Activated CD4-positive, alpha-beta T cell treated with anti-CD3 and anti-CD28 coated beads, Interleukin-2, Interleukin-4, amounts not matched to agents 100 ng/mL and 50 ng/mL, durations not matched to agents 16 hours and 8 hours (primary cell): ENCODE results near the gene KLK8.
A peak's percentile ranks its signal among the peaks of the same experiment; 100 is the strongest.

Experiments used
- DNase-seq: peaks from one replicate; pipeline ENCODE4 v3.0.0-alpha.2; 2020; ENCODE audit warnings: low spot score

Gene KLK8, protein sequence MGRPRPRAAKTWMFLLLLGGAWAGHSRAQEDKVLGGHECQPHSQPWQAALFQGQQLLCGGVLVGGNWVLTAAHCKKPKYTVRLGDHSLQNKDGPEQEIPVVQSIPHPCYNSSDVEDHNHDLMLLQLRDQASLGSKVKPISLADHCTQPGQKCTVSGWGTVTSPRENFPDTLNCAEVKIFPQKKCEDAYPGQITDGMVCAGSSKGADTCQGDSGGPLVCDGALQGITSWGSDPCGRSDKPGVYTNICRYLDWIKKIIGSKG

DNA sequence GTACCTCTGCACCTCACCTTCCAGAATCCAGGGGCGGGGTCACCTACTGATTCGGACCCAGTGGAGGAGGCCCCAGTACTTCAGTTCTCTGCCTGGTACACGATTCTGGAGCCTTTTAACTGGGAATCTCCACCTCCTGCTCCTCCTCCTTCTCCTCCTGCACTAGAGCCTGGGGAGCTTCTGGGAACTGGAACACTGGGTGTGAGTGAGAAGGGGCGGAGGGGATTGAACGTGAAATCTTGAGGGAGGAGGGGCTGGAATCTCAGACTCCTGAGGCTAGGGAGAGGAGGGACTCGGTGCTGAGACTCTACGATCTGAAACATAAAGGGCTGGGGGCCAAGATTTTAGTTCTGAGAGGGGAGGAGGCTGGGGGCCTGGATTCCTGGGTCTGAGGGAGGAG, at the start of gene KLK8:
Gene KLK8 (minus strand): TSS at position 90 of the 400 bp plus-strand sequence. CDS start 437 bp downstream, outside the sequence.
- DNase-seq = no peak

DNA sequence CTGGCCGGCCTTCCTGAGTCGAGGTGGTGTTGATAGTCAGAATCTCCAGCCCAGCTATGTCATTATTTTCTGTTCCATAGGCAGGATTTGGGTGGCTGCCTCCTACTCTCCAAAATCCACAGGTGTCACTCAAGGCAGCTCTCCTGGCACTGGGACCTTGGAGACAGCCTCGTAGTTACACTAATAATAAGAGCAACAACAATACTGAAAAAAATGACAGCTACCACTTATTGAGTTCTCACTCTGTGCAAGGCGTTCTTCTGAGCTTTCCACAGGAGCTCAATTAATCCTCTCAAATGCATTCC, 45.6 kb upstream of the KLK8 start:
- DNase-seq = no peak

DNA sequence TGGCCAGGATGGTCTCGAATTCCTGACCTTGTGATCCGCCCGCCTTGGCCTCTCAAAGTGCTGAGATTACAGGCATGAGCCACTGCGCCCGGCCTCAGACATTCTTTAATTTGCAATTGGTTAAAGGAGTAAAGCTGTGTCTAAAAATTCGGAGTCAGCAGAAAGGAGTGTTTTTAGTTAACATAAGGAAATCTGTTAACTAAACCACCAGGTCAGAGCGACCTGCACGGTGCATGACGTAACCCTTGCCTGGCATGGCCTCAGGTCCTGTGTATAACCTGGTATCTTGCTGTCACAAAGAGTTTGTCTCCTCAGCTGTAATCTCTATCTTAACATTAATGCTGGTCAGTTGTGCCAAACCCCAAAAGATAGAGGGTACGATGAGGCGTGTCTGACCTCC, 42.9 kb upstream of the KLK8 start:
- no peak for DNase-seq

DNA sequence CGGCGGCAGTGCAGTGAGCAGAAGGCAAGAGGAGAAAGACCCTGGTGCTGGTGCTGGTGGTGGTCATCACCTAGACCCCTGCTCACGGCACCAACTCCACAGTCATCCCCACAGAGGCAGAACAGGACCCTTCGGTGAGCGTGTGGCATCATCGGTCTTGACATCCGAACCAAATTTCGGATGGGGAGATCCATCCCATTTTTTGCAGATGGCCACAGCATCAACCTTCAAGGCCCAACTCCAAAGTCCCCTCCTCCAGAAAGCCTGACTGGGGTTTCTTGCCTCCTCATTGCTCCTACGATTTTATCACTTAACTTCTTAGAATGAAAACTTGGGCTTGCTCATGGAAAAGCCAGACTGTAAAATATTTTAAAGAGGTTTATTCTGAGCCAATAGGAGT, 42.1 kb upstream of the KLK8 start:
- no peak for DNase-seq

DNA sequence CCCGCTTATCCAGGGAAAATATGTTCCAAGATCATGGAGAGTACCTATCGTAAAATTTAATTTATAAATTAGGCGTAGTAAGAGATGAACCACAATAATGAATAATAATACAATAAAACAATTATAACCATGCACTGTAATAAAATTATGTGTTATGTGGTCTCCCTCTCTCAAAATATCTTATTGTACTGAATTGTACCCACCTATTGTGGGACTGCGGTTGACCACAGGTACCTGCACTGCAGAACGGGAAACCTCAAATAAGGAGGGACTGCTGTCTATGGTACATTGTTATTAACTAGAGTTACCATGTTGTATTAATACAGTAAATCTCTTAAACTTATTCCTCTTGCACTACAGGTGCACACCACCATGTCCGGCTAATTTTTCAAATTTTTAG, 38.7 kb upstream of the KLK8 start:
- DNase-seq = no peak

DNA sequence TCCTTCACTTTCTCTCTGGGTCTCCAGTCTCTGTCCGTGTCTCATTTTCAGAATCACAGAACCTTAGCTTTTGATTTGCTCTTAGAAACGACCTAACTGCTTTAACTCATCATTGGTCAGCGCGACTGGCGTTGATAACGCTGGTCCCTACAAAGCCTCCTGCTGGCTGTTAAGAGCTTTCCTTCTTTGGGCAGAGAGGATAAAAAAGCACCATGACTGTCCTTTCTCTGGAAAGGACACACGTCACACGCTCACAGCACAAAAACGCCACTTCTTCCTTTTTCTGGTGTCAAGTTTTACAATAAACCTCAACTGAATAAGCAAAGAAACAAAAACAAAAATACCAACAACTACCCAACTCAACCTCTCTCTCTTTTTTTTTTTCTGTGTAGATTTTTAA, 35.1 kb upstream of the KLK8 start:
- DNase-seq = no peak

DNA sequence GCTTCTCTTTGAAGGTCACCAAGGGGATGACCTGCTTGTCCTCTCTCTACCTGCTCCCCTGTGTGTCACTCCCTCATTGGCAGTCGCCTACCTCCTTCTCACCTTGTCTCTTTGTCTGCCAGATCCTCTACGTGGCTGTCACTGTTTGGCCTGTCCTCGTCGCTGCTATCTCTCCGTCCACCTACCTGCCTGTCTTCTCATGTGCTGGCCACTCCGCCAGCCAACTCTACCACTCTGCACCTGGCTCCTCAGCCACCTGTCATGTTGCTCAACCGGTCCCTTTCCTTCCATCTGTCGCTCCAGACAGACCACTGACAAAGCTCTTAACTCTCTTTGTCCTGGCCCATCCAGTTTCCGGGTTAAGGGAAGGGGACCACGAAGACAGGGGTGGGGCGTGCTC, 33.3 kb upstream of the KLK8 start, which contains the start of gene KLK12:
Gene KLK12 (minus strand): TSS at position 299 of the 400 bp plus-strand sequence. CDS start 381 bp downstream, outside the sequence.
- DNase-seq = no peak

DNA sequence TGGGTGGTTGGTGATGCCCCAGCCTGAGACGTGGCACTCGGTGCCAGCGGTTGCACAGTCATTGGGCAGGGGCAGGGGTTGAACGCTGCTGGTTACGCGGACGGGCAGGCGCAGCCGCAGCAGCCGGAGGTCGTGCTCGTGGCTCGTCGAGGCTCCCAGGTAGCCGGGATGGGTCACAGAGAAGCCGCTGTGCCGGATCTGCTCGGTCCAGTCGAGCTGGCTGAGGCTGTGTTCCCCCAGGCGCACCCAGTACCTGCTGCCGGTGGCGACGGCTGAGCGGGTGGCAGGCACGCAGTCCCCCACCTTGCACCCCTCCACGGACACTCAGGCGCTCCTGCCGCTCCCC, 30.4 kb upstream of the KLK8 start:
- no peak for DNase-seq

DNA sequence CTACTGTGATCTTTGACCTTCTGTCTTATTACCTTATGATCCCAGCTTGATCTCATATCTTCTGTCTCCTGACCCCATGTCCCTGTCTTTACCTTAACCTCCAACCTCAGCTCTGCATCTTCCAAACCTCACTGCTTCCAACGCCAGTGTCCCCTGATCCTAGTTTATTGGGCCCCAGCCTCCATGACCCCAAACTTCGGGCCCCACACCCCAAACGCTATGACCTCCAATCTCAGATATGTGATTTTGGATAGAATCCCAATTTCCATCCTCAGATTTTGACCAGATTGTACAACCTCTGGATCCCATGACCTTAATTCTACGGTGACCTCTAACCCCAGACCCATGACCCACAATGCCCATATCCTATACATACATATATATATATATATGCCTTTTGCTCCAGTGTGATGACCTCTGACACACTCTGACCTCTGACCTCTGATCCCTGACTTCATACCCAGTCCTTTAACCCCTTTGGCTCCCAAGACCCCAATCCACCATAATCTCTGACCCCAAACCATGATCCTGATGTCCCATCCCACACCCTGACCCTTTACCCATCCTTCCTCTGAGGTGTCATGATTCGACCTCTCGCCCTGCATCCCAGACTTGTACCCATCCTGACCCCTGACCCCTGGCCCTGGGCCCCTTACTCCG, 29.9 kb upstream of the KLK8 start:
- DNase-seq = no peak

DNA sequence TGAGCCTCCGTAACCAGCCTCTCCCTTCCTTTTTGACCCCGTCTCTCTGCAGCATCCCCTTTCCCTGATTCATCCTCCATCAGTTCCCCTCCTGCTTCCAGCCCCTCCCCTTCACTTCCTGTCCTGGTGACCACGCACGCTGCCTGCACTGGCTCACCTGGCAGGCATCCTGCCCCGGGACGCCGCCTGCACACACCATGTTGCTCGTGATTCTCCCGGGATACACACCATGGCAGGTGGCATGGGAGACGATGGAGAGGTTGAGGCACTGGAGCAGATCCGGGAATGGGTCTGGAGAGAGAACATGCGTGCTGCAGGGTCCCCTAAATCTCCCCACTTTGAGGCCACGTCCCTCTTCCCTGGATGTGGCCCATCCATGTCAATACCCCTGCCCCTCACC, 29.2 kb upstream of the KLK8 start:
- no peak for DNase-seq

DNA sequence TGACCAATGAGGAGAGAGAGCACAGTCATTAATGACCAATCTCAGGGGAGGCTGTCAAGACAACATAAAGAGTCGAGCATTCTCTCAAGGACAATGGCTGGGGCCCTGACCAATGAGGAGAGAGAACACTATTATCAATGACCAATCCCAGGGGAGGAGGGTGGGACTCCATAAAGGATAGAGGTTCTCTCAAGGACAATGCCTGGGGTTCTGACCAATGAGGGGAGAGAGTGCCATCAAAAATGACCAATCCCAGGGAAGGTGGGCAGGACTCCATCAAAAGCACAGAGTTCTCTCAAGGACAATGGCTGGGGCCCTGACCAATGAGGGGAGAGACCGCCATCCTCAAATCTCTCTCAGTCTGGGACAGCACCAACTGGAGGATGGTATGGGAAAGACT, 28.3 kb upstream of the KLK8 start:
- DNase-seq = no peak

DNA sequence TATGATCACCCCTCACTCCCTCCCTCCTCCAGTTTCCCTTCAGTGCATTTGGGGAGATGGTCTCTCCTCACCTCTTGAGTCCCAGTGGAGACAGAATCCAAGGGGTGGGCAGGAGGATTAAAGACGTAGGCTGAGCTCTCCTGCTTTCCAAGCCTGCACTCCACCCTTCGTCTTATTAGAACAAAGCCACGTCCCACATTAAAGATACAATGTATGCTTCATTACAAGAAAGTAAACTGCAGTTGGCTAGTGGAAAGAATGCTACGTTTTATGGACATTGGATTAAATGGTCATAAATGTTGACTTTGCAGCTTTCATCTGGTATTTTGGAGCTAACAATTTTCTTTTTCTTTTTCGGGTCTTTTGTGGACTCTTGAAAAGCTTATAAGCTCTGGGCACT, 26.5 kb upstream of the KLK8 start:
- no peak for DNase-seq

DNA sequence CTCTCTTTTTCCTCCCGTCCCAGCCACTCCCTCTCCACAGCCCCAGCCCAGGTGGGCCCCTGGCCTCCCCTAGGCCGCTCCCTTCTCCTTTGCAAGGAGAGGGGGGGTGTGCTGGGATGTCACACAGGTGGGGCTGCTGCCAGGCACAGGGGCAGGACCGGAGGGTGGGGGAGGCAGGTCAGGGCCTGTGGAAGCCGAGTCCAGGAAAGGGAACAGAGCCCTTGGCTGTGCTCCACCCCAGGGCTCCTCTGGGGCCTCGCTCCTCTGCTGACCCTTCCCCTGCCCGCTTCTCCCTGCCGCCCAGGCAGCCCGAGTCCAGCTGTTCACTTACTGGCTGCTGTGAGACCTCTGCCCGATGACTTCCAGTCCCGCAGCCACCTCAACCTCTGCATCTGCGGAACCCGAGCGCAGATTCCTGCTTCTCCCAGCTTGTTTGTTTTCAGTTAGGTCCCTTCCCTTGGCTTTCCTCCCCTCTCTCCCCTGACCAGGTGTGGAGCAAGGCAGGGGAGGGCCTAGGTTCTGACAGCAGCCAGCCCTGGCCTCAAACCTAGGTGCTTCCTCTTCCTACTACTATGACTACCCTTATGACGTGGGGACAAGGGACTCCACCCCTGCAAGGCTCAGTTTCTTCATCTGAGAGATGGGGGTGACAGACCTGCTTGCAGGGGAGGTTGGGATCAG, 25.9 kb upstream of the KLK8 start:
- DNase-seq = no peak

DNA sequence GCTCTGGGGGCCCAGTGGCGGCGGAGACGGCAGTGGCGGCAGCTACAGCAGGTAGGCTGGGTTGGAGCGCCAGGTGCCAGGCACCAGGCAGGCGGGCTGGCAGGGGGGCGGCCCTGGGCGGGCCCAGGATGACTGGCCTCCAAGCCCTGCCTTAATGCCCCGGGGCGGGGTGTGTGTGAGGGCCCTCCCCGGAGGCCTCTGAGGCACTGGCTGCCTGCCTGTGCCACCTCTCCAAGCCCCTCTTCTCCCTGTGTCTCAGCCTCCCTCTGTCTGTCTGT, 25.1 kb upstream of the KLK8 start, which contains the start of gene KLK11:
Gene KLK11 (minus strand): TSS at position 63 of the 278 bp plus-strand sequence. CDS start 985 bp downstream, outside the sequence.
- no peak for DNase-seq

DNA sequence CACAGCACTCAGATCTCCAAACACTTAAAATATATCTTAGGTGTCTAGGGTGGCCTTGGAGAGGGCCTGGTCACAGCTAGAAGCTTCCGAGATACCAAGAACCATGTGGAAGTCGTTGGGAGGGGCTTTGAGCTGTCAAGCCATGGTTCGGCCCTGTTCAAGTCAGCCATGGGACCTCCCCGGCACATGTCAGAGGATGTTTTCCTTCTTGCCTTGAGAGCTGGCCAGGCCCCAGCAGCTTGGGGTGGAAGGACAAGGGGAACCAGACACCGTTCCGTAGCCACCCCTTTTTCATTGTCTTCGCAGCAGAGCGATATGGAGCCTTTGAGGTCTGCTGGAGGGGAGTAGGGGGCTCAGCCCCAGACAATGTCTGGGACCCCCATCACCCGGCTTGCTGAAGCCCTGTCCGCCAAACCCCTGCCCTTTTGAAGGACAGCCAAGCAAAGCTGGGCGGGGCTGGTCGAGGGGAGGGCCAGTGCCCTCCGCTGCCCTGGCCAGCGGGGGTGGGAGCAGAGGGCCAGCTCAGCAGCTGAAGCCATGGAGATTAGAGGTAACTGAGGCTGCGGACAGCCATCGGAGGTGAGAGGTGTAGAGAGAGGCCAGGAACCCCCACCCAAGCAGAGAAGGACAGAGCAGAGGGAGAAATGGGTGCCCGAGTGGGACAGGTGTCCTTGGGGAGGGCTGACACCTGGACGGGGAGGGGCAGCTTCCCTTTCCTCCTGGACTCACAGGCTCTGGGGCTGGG, 24.6 kb upstream of the KLK8 start:
- DNase-seq = no peak

DNA sequence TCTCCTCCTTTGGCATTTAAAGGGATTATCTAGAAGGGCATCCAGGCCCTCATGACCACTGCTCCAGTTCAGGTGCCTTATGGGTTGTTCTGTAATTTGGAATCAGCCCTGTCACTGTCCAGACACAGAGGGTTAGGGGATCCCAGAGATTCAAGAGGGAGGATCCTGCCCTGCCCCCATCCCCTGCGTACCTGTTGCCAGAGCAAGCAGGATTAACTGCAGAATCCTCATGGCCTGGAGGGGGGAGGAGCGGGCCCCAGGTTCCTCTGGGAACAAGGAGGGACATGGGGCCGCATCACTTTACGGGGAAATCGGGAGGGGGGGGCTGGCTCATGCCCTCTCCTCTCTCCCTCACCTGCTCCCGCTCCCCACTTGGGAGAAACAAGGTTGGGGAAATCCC, 24.0 kb upstream of the KLK8 start:
- no peak for DNase-seq

DNA sequence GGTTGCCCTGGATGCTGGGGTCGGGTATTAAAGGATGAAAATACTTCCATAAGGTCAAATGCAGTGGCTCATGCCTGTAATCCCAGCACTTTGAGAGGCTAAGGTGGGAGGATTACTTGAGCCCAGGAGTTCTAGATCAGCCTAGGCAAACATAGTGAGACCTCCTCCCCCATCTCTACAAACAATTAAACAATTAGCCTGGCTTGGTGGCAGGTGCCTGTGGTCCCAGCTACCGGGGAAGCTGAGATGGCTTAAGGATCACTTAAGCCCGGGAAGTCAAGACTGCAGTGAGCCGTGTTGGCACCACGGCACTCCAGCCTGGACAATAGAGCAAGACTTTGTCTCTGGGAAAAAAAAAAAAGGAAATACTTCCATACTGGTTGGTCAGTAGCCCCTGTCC, 23.5 kb upstream of the KLK8 start:
- DNase-seq = no peak

DNA sequence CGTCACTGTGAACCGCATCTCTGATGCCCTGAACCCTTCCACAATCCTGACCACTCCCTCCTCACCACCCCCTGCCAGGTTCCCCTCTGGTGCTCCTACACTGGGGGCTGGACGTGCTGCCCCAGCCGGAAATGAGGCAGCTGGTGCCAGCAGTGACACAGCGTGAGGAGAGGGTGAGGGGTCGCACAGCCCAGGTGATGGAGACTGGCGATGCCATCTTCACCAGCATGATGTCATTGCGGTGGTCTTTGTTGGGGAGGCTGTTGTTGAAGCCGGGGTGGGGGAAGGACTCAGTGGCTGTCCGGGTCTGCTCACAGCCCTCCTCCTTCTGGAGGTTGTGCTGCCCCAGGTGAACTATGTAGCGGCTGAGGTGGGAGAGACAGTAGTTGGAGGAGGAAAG, 22.5 kb upstream of the KLK8 start:
- DNase-seq = no peak

DNA sequence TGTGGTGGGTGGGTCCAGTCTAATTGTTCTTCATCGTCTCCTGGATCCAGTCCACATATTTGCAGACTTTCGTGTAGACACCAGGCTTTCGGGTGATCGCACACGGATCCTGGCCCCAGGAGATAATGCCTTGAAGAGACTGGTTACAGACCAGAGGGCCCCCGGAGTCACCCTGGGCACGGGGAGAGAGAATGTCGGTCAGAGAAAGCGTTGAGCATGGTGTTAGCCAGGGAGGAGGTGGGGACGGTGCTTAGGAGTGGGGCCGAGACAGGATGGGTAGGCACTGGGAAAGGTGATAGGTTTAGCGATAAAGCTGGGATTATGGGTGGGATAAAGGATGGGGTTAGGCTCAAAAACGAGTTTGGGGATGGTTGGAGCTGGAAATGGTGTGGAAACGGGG, 21.1 kb upstream of the KLK8 start:
- no peak for DNase-seq

DNA sequence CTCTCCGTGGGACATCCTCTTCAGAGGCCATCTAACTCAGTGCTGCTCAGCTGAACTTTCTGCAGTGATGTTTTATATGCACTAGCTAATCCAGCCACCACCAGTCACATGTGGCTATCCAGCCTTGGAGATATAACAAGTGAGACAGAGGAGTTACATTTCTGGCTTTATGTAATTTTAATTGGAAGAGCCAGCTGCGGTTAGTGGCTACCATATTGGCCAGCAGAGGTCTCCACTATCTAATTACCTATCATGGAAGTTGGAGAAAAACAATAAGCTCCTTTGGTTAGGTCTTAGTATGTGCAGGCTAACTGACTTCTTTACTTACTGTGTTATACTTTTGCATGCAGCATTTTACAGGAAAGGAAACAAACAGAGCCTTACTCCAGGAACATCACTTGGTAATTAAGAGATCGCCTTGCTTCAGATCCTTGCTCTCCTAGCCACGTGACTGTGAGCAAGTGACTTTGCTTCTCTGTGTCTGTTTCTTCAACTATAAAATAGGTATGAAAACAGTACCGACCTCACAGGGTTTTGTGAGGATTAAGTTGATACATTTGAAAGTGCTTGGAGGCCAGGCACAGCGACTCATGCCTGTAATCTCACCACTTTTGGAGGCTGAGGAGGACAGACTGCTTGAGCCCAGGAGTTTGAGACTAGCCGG, 19.7 kb upstream of the KLK8 start:
- DNase-seq = peak; percentile 19

DNA sequence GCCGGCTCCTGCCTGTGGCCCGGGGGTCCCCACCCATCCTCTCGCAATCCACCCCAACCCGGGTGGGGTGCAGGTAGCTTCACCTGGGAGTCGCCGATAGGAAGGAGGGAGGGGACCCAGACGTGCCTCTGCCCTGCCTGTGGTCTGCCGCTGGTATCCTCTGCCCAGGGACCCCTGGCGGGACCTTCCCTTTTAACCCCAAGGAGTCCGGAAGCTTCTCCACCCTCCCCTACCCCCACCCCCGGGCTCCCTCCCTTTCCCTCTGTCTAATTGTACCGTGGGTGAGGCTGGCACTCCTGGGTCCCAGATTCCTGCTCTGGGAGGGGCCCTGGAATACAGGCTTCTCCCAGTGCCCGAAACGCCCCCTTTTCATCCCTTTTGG, 18.1 kb upstream of the KLK8 start, which contains the start of gene KLK10:
Gene KLK10 (minus strand): TSS at position 166 of the 382 bp plus-strand sequence. CDS start 579 bp downstream, outside the sequence.
- no peak for DNase-seq

DNA sequence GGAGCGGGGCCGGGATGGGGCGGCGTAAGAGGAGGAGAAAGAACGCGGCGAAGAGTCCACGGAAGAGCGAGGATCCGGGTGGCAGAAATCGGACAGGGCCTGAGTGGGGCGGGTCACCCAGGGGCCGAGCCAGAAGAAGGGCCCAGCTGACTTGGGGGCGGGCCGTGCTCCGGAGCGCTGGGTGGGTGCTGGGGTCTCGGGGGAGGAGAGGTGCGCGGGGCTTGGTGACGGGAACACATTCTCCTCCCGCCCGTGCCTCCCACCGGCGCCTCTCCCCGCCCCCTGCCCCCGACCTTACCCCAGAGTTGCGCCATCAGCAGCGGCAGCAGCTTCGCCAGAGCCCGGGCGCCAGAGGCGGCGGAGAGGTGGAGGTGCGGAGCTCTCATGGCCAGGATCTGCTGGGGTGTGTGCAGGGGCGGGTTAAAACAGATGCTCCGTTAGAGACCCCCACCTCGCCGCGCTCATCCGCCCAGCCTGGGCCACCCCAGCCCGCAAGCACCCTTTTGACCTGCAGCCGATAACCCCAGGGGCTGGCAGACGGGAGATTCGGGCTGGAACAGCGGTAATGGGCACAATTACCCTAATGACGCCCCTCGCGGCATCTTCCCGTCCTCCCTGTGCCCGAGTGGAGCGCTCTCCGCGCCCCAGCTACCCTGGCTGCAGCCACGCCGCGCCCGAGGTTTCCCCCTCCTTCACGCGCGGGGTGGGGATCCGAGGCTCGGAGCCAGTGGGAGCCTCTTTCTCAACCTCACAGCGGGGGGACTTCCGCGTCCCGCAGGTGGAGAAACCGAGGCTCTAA, 17.5 kb upstream of the KLK8 start:
- DNase-seq = no peak
